Natural killer cell (primary cell): Measurements from ENCODE around the gene GRIN2A. TPM values are rescaled to one million over a fixed set of nuclear protein-coding genes. Genes with fewer than 3 reads are reported as not detected.

ENCODE experiments used
- ATAC-seq, 3 donors: fragments of 150-1000 bp in 2 of 3; fragments of 200-7000 bp in 1 of 3; cut with Tn5 transposase; 1 replicate in 1 of 3; 2 replicates in 2 of 3; pipeline ENCODE4 v1.10.0; 2021; ENCODE audit warnings: mild to moderate bottlenecking in 2 of 3, moderate library complexity in 2 of 3
- DNase-seq, 2 donors: peaks; one replicate each; pipeline versions ENCODE4 v3.0.0 to v3.0.0-alpha.2; 2013 to 2021; ENCODE audit warnings: mixed read lengths in 1 of 2
- H3K27ac ChIP-seq: one replicate; pipeline ENCODE4 v1.5.1; 2013; ENCODE audit warnings: mild to moderate bottlenecking, low read length
- H3K27me3 ChIP-seq: one replicate; pipeline ENCODE4 v1.6.1; 2013; ENCODE audit warnings: low read length; ENCODE audit not compliant: control insufficient read depth, insufficient read depth
- H3K36me3 ChIP-seq: one replicate; pipeline ENCODE4 v1.6.1; 2013; ENCODE audit warnings: low read length; ENCODE audit not compliant: control insufficient read depth, insufficient read depth
- H3K4me1 ChIP-seq: one replicate; pipeline ENCODE4 v1.6.1; 2013; ENCODE audit warnings: low read length; ENCODE audit not compliant: control insufficient read depth, insufficient read depth
- H3K4me3 ChIP-seq: one replicate; pipeline ENCODE4 v1.5.1; 2013; ENCODE audit warnings: low read length
- H3K9me3 ChIP-seq: one replicate; pipeline ENCODE4 v1.6.1; 2013; ENCODE audit warnings: low read length; ENCODE audit not compliant: control insufficient read depth, insufficient read depth
- H3K27ac Mint-ChIP-seq, 2 donors: one replicate each; pipeline ENCODE4 v1.8.0; 2022; ENCODE audit warnings: mild to moderate bottlenecking in 2 of 2, mixed read lengths in 2 of 2, moderate library complexity in 1 of 2
- H3K27me3 Mint-ChIP-seq, 2 donors: one replicate each; pipeline ENCODE4 v1.8.0; 2022; ENCODE audit warnings: low read depth in 2 of 2, mixed read lengths in 2 of 2
- H3K36me3 Mint-ChIP-seq: one replicate; pipeline ENCODE4 v1.8.0; 2022; ENCODE audit warnings: mixed read lengths
- H3K4me1 Mint-ChIP-seq, 2 donors: one replicate each; pipeline ENCODE4 v1.8.0; 2022; ENCODE audit warnings: mixed read lengths in 2 of 2
- H3K4me3 Mint-ChIP-seq: one replicate; pipeline ENCODE4 v1.8.0; 2022; ENCODE audit warnings: mild to moderate bottlenecking, moderate library complexity, mixed read lengths
- H3K9me3 Mint-ChIP-seq, 2 donors: one replicate each; pipeline ENCODE4 v1.8.0; 2022; ENCODE audit warnings: mixed read lengths in 2 of 2
- WGBS: methylation state at CpG from one replicate; pipeline ENCODE4 v1.1.7; 2013; ENCODE audit warnings: missing lambda C conversion rate; ENCODE audit not compliant: insufficient coverage; 5-methylcytosine and 5-hydroxymethylcytosine counted together
- intact Hi-C: fragments of 100-400 bp; cut with micrococcal nuclease; formaldehyde crosslinking; loops from one replicate; pipeline ENCODE4 v1.14.2; 2022
- total RNA-seq, 4 donors: library from RNA; stranded (reverse); fragments of 120-200 nt in 1 of 4; gene quantifications; one replicate each; pipeline versions ENCODE4 v1.2.3 to v1.2.4, GENCODE V29; 2013 to 2022
- TF ChIP-seq, protein P1 (sequence below): fragments of 200-600 bp; IDR thresholded peaks from one replicate; pipeline ENCODE4 v1.8.0; 2022; ENCODE audit warnings: antibody characterized with exemption

The GRIN2A gene
- total RNA-seq, 3 donors from 2014 or later (not counting 1 experiment from before 2014, with no cell fraction given), result not detected

DNA sequence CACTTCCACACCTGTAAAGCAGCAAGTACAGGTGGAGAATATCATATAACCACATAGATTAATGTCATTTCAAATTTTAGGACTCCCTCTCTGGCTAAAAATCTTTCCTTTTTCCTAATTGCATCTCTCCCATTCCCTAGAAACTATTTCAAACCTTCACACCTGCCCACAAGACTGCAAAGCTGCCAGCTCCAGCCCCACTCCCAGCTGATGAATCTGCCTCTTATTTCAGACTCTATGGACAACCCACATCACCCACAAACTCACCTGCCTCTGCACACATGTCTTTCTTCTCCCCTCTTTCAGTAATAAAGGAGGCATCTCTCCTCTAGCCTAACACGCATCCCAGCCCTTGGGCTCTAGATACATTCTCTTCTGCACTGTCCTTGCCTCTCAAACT is 315.1 kb downstream of the GRIN2A start:
- Histone ChIP-seq H3K27ac (no peak overlapping the region), H3K27me3 (no peaks in the 10 kb centered on the region), H3K36me3 (no peaks in the 10 kb centered on the region), H3K9me3 (no peaks in the 10 kb centered on the region), H3K4me3 (no peak overlapping the region), H3K4me1 (no peaks in the 10 kb centered on the region)
- intact Hi-C loops, result no loop called here
- Mint-ChIP-seq H3K4me1 (no peaks in the 10 kb centered on the region), H3K27me3 (peaks cover 0 to 2% of the 10 kb centered on the region in 2 donors), H3K9me3 (peaks cover 0 to 2% of the 10 kb centered on the region in 2 donors), H3K36me3 (no peaks in the 10 kb centered on the region), H3K27ac (no peak overlapping the region), H3K4me3 (no peak overlapping the region)
- TF ChIP-seq, protein P1, sequence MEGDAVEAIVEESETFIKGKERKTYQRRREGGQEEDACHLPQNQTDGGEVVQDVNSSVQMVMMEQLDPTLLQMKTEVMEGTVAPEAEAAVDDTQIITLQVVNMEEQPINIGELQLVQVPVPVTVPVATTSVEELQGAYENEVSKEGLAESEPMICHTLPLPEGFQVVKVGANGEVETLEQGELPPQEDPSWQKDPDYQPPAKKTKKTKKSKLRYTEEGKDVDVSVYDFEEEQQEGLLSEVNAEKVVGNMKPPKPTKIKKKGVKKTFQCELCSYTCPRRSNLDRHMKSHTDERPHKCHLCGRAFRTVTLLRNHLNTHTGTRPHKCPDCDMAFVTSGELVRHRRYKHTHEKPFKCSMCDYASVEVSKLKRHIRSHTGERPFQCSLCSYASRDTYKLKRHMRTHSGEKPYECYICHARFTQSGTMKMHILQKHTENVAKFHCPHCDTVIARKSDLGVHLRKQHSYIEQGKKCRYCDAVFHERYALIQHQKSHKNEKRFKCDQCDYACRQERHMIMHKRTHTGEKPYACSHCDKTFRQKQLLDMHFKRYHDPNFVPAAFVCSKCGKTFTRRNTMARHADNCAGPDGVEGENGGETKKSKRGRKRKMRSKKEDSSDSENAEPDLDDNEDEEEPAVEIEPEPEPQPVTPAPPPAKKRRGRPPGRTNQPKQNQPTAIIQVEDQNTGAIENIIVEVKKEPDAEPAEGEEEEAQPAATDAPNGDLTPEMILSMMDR, result no peak
- WGBS, result 80% methylated on average over 1 of the region's 1 CpG
- ATAC-seq (no peak), DNase-seq (no peak)

DNA sequence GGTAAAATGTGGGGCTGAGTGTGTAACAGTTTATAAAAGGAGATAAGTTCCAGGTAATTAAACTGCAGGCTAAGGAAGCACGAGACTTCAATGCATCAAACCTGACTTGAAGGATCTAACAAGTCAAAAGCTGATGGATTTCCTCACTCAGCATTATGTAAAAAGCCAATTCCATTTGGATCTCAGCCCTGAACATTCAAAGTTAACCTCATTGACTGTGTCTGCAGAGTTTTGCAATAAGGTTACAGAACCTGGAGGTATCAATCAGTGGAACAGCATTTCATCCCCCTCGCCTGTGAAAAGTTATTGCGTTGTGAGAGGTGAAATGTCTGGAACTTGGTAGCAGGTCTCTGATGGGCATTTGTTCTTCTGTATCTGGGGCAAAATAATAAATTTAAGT is 317.8 kb downstream of the GRIN2A start:
- H3K27ac ChIP-seq, result no peak overlapping the region
- H3K27me3 ChIP-seq, result no peaks in the 10 kb centered on the region
- 87% methylated on average over 3 of the region's 3 CpGs for WGBS
- intact Hi-C loops, result no loop called here
- Mint-ChIP-seq H3K4me1 (no peaks in the 10 kb centered on the region), H3K9me3 (no peaks in the 10 kb centered on the region), H3K36me3 (no peaks in the 10 kb centered on the region), H3K27me3 (no peaks in the 10 kb centered on the region), H3K27ac (no peak overlapping the region), H3K4me3 (no peak overlapping the region)
- TF ChIP-seq, protein P1, result no peak
- no peak for DNase-seq
- no peaks in the 10 kb centered on the region for H3K36me3 ChIP-seq
- H3K9me3 ChIP-seq, result no peaks in the 10 kb centered on the region
- no peak overlapping the region for H3K4me3 ChIP-seq
- no peak for ATAC-seq
- no peaks in the 10 kb centered on the region for H3K4me1 ChIP-seq

DNA sequence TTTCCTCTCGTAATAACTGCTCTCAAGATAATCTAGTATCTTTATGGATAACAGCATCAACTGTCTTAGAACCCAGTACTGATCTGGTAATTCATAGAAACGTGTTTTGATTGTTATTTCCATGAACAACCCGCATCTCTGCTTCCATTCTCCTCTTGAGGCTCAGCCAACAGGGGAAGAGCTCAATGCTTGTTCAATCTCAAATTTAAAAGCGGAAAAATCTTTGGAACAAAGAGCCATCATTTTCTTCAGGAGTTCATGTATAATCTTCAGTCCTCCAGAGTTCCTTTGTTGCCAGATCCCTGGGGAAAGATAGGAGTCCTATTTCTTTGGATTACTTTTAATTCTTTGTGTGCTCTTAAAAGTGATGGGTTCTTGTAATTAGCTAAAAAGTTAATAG is 319.9 kb downstream of the GRIN2A start:
- H3K27me3 Mint-ChIP-seq, result no peaks in the 10 kb centered on the region
- H3K9me3 Mint-ChIP-seq, result no peaks in the 10 kb centered on the region
- no peak overlapping the region for H3K4me3 Mint-ChIP-seq
- H3K36me3 Mint-ChIP-seq, result no peaks in the 10 kb centered on the region
- no peaks in the 10 kb centered on the region for H3K36me3 ChIP-seq
- no peaks in the 10 kb centered on the region for H3K9me3 ChIP-seq
- DNase-seq, result no peak
- no peak for ATAC-seq
- no peaks in the 10 kb centered on the region for H3K27me3 ChIP-seq
- no peak overlapping the region for H3K27ac Mint-ChIP-seq
- no peaks in the 10 kb centered on the region for H3K4me1 Mint-ChIP-seq
- intact Hi-C loops, result no loop called here
- no peaks in the 10 kb centered on the region for H3K4me1 ChIP-seq
- 83% methylated on average over 3 of the region's 4 CpGs for WGBS
- no peak overlapping the region for H3K4me3 ChIP-seq
- H3K27ac ChIP-seq, result no peak overlapping the region
- TF ChIP-seq, protein P1, result no peak

DNA sequence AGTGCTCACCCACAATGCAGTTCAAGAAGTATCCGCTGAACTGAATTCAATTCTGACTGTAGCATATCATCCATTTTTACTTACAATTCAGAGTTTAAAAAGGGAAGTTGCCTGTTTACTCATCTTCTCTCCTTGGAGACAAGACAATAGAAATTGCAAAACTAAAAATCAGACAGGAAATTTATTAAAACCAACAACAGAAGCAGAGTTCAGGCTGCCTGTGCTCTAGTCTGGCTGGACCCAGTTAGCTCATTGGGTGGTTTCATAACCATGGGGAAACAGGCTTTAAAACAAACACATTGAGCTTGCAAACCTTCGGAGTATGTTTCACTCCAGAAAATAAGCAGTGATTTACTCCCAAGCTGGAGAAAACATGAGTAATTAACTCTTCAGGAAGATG is 321.4 kb downstream of the GRIN2A start:
- H3K4me1 ChIP-seq, result no peaks in the 10 kb centered on the region

More for the DNA sequence above, 321.4 kb downstream of the GRIN2A start:
- Mint-ChIP-seq H3K36me3 (no peaks in the 10 kb centered on the region), H3K27ac (no peak overlapping the region), H3K9me3 (no peaks in the 10 kb centered on the region), H3K4me3 (no peak overlapping the region), H3K4me1 (no peaks in the 10 kb centered on the region), H3K27me3 (no peaks in the 10 kb centered on the region)
- intact Hi-C loops, result no loop called here
- H3K4me3 ChIP-seq, result no peak overlapping the region
- no peaks in the 10 kb centered on the region for H3K27me3 ChIP-seq
- 75% methylated on average over 2 of the region's 2 CpGs for WGBS
- DNase-seq, result no peak
- no peak for ATAC-seq
- no peaks in the 10 kb centered on the region for H3K36me3 ChIP-seq
- no peaks in the 10 kb centered on the region for H3K9me3 ChIP-seq
- TF ChIP-seq, protein P1, result no peak
- no peak overlapping the region for H3K27ac ChIP-seq
